VCaP (cell line): ENCODE data around the gene CRELD2.

Experiments
- H3K27ac ChIP-seq: fragments of 450-650 bp; 2 replicates; pipeline ENCODE4 v1.5.1; 2017
- TF ChIP-seq, protein P1 (sequence below): fragments of 450-650 bp; conservative IDR thresholded peaks from 2 replicates; pipeline ENCODE4 v1.5.1; 2017; ENCODE audit warnings: mild to moderate bottlenecking, moderate library complexity

CRELD2 gene

GRCh38 chr22:49964136-49965090 lies 46.0 kb downstream of the CRELD2 start:
- H3K27ac ChIP-seq, result peak overlapping the region; percentile 92; the same call in 1 of the 2 replicates
- TF ChIP-seq, protein P1, sequence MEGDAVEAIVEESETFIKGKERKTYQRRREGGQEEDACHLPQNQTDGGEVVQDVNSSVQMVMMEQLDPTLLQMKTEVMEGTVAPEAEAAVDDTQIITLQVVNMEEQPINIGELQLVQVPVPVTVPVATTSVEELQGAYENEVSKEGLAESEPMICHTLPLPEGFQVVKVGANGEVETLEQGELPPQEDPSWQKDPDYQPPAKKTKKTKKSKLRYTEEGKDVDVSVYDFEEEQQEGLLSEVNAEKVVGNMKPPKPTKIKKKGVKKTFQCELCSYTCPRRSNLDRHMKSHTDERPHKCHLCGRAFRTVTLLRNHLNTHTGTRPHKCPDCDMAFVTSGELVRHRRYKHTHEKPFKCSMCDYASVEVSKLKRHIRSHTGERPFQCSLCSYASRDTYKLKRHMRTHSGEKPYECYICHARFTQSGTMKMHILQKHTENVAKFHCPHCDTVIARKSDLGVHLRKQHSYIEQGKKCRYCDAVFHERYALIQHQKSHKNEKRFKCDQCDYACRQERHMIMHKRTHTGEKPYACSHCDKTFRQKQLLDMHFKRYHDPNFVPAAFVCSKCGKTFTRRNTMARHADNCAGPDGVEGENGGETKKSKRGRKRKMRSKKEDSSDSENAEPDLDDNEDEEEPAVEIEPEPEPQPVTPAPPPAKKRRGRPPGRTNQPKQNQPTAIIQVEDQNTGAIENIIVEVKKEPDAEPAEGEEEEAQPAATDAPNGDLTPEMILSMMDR, result no peak

- TF ChIP-seq, protein P1, result no peak
- no peak overlapping the region for H3K27ac ChIP-seq
Observed at GRCh38 chr22:49965091-49966040, 46.9 kb downstream of the CRELD2 start.

GRCh38 chr22:49966041-49966773 lies 47.8 kb downstream of the CRELD2 start:
- TF ChIP-seq, protein P1, result no peak
- no peak overlapping the region for H3K27ac ChIP-seq

DNA sequence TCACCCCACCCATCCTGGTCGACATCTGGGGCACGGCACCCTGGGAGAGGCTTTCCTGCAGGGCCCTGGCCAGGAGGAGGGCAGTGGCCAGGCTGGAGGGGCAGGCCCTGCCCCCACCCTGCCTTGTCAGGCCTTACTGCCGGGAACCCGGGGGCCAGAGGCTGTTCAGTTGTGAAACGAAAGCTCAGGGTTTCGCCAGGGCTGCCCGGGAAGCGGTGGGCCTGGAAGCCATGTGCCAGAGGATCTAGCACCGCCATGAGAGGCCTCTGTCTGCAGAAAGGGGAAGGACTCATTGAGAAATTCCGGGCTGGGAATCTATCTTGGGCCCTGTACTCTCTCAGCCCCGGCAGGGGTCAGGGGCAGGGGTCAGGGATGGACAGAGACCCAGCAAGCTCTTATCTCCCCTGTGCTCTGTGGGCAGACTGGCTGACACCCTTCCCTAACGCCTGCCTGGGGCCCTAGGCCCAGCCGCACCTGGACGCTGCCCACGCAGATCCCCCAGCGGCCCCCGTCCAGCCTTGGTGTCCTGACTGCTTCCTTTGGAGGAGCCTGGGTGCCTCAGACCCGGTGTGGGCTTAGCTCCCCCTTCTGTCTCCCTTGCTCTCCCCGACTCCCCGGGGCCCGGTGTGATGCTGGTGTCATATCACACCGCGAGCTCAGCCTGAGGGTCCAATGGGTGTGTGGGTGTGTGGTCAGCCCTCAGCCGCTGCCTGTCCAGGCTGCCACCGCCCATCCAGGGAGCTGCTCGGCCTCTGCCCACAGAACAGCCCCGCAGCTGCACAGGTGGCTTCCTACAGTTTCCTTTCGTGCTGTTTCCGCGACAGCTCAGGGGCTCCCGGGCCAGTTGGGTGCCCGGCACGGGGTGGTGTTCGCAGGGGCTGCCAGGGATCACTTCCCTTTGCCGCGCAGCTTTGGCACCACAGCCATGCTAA lies 48.6 kb downstream of the CRELD2 start:
- TF ChIP-seq, protein P1, result no peak
- no peak overlapping the region for H3K27ac ChIP-seq

GRCh38 chr22:49967706-49968208 lies 49.3 kb downstream of the CRELD2 start:
- TF ChIP-seq, protein P1, result no peak
- H3K27ac ChIP-seq, result no peak overlapping the region

DNA sequence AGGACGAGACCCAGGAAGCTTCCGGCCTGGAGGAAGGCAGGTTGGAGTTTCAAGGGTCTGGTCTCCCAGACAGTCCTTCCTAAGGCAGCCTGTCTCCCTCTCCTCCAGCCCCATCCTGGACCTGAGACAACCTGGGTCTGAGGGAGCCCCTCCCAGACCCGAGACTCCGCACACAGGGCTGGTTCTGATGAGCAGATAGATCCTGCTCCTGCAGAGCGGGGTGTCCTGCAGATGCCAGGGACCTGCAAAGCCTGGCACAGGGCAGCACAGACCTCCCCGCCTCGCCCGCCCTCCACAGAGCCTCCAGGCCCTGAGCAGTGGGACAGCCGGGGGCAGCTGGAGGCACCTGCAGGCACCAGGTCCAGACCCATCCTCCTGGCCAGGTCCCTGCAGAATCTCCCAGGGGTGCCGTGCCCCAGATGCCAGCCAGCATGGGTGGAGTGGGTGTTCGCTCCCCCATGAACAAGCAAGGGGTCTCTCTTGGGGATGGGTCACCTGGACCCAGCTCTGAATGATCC lies 49.9 kb downstream of the CRELD2 start:
- TF ChIP-seq, protein P1, result no peak
- H3K27ac ChIP-seq, result no peak overlapping the region
